ENCODE data around the gene NFATC2. TPM values are rescaled to one million over a fixed set of nuclear protein-coding genes. Genes with fewer than 3 reads are reported as not detected.

NFATC2 gene
- total RNA-seq, 1 donor = 0.36 TPM

DNA sequence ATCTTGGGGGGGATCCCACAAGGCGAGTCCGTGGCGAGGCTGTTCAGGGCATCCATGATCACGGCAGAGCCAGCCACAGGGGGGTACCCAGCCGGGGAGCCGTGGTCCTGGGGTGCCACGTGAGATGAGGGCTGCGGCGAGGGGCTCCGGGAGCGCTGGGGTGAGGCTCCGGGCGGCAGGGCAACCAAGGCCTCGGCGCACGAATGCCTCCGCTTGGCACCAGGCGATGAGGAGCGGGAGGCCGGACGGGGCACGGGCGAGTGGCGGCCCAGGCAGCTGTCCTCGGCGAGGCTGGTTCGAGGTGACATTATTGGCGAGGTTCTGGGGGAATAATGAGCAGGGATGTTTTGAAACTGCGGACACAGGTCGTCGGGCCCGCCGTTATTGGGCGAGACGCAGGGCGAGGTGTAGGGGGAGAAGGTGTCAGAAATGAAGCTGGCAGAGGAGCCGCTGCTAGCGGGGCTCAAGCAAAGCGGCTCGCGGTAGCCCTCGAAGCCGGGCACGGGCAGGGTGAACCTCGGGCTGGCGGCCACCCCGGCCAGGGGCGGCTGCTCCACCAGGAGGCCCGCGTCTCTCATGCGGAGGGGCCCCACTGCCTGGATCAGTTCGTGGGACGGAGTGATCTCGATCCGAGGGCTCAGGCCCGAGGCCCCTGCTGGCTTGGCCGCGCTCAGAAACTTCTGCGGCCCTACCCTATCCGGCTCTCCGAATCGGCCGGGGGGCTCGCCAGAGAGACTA, 19.1 kb downstream of the NFATC2 start:
- H3K36me3 ChIP-seq (ENCODE audit: insufficient read depth, low read length) = no peaks in the 10 kb centered on the region
- no peak overlapping the region for H2AFZ ChIP-seq (ENCODE audit: low read length)
- no peak for DNase-seq (ENCODE audit: insufficient read length, low spot score, missing footprints)
- TF ChIP-seq, protein P1, sequence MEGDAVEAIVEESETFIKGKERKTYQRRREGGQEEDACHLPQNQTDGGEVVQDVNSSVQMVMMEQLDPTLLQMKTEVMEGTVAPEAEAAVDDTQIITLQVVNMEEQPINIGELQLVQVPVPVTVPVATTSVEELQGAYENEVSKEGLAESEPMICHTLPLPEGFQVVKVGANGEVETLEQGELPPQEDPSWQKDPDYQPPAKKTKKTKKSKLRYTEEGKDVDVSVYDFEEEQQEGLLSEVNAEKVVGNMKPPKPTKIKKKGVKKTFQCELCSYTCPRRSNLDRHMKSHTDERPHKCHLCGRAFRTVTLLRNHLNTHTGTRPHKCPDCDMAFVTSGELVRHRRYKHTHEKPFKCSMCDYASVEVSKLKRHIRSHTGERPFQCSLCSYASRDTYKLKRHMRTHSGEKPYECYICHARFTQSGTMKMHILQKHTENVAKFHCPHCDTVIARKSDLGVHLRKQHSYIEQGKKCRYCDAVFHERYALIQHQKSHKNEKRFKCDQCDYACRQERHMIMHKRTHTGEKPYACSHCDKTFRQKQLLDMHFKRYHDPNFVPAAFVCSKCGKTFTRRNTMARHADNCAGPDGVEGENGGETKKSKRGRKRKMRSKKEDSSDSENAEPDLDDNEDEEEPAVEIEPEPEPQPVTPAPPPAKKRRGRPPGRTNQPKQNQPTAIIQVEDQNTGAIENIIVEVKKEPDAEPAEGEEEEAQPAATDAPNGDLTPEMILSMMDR (IDR thresholded peaks at IDR 0.05; ENCODE audit: extremely low read depth, low read depth, low read length) = no peak
- H3K27ac ChIP-seq (ENCODE audit: low read depth, low read length) = no peak overlapping the region
- H3K79me2 ChIP-seq (ENCODE audit: insufficient read depth, low read length) = no peaks in the 10 kb centered on the region
- peaks cover 5% of the 10 kb centered on the region for H3K4me1 ChIP-seq (ENCODE audit: insufficient read depth, low read length)
- H3K4me2 ChIP-seq (ENCODE audit: insufficient read depth, low read length) = no peak overlapping the region
- H4K20me1 ChIP-seq (ENCODE audit: insufficient read depth, low read length) = no peaks in the 10 kb centered on the region
- H3K4me3 ChIP-seq (ENCODE audit: insufficient read depth, low read length) = no peak overlapping the region
- H3K9me3 ChIP-seq (ENCODE audit: low read depth, low read length) = no peaks in the 10 kb centered on the region
- H3K27me3 ChIP-seq (ENCODE audit: insufficient read depth, low read length) = no peaks in the 10 kb centered on the region

DNA sequence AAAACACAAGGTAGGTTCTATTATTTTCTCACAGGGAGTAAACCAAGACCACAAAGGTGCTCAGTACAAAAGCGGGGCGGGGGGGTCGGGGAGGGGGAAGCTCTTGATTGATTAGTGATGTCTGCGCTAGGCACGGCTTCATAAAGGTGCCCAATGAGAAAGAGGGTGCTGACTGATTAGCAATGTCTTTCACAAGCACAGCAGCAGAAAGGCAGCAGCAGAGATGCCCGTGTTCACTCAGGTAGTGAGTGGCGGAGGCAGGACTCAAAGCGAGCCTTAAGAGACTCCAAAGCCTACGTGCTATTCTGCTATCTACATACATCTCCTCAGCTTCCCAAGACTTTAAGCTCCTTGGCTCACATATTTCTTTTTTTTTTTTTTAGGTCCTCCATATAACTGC, 20.3 kb downstream of the NFATC2 start:
- TF ChIP-seq, protein P1 (IDR thresholded peaks at IDR 0.05; ENCODE audit: extremely low read depth, low read depth, low read length) = no peak
- H3K4me3 ChIP-seq (ENCODE audit: insufficient read depth, low read length) = no peak overlapping the region

DNA sequence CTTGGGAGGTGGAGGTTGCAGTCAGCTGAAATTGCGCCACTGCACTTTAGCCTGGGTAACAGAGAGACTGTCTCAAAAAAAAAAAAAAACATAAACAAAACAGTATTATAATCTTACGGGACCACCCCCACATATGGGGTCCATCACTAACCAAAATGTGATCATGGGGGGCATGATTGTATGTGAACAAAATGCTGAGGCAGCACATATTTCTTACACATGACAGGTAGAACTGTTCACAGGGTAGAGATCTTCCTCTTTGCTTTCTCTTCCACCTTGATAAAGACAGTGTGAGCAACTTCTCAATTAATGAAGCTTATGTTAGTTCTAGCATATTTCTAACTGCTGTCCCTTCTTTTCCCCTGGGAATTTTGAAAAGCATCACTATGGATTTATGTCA, 24.7 kb downstream of the NFATC2 start:
- Histone ChIP-seq H3K4me3 (ENCODE audit: insufficient read depth, low read length) (no peak overlapping the region), H3K27ac (ENCODE audit: low read depth, low read length) (no peak overlapping the region), H2AFZ (ENCODE audit: low read length) (no peak overlapping the region), H4K20me1 (ENCODE audit: insufficient read depth, low read length) (no peaks in the 10 kb centered on the region), H3K27me3 (ENCODE audit: insufficient read depth, low read length) (no peaks in the 10 kb centered on the region), H3K9me3 (ENCODE audit: low read depth, low read length) (no peaks in the 10 kb centered on the region), H3K4me2 (ENCODE audit: insufficient read depth, low read length) (no peak overlapping the region), H3K79me2 (ENCODE audit: insufficient read depth, low read length) (no peaks in the 10 kb centered on the region), H3K4me1 (ENCODE audit: insufficient read depth, low read length) (no peaks in the 10 kb centered on the region), H3K36me3 (ENCODE audit: insufficient read depth, low read length) (no peaks in the 10 kb centered on the region)
- DNase-seq (ENCODE audit: insufficient read length, low spot score, missing footprints) = no peak
- TF ChIP-seq, protein P1 (IDR thresholded peaks at IDR 0.05; ENCODE audit: extremely low read depth, low read depth, low read length) = no peak

More for the DNA sequence above, 20.3 kb downstream of the NFATC2 start:
- no peaks in the 10 kb centered on the region for H3K36me3 ChIP-seq (ENCODE audit: insufficient read depth, low read length)
- H3K4me1 ChIP-seq (ENCODE audit: insufficient read depth, low read length) = peaks cover 5% of the 10 kb centered on the region
- H3K27ac ChIP-seq (ENCODE audit: low read depth, low read length) = no peak overlapping the region
- no peak overlapping the region for H3K4me2 ChIP-seq (ENCODE audit: insufficient read depth, low read length)
- H3K79me2 ChIP-seq (ENCODE audit: insufficient read depth, low read length) = no peaks in the 10 kb centered on the region
- no peaks in the 10 kb centered on the region for H4K20me1 ChIP-seq (ENCODE audit: insufficient read depth, low read length)
- no peaks in the 10 kb centered on the region for H3K9me3 ChIP-seq (ENCODE audit: low read depth, low read length)
- H2AFZ ChIP-seq (ENCODE audit: low read length) = no peak overlapping the region
- no peaks in the 10 kb centered on the region for H3K27me3 ChIP-seq (ENCODE audit: insufficient read depth, low read length)
- no peak for DNase-seq (ENCODE audit: insufficient read length, low spot score, missing footprints)

DNA sequence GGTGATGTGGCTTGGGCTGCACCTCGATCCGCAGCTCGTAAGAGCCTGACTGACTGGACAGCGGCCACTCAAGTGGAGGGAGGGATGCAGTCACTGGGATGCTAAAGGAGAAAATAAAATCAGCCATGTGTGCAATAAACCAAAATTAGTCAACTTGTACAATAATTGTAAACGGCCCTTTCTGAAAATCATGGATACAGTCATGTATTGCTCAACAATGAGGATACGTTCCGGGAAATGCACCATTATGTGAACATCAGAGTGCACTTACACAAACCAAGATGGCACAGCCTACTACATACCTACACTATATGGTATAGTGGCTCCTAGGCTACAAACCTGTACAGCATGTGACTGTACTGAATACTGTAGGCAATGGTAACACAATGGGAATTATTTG, 25.7 kb downstream of the NFATC2 start:
- Histone ChIP-seq H3K4me3 (ENCODE audit: insufficient read depth, low read length) (no peak overlapping the region), H3K4me2 (ENCODE audit: insufficient read depth, low read length) (no peak overlapping the region), H2AFZ (ENCODE audit: low read length) (no peak overlapping the region), H3K79me2 (ENCODE audit: insufficient read depth, low read length) (no peaks in the 10 kb centered on the region), H4K20me1 (ENCODE audit: insufficient read depth, low read length) (no peaks in the 10 kb centered on the region), H3K36me3 (ENCODE audit: insufficient read depth, low read length) (no peaks in the 10 kb centered on the region), H3K27me3 (ENCODE audit: insufficient read depth, low read length) (no peaks in the 10 kb centered on the region), H3K27ac (ENCODE audit: low read depth, low read length) (no peak overlapping the region), H3K9me3 (ENCODE audit: low read depth, low read length) (no peaks in the 10 kb centered on the region), H3K4me1 (ENCODE audit: insufficient read depth, low read length) (no peaks in the 10 kb centered on the region)
- DNase-seq (ENCODE audit: insufficient read length, low spot score, missing footprints) = no peak
- TF ChIP-seq, protein P1 (IDR thresholded peaks at IDR 0.05; ENCODE audit: extremely low read depth, low read depth, low read length) = no peak
